Measurements from ENCODE around the gene ARID5B.

ARID5B gene

DNA sequence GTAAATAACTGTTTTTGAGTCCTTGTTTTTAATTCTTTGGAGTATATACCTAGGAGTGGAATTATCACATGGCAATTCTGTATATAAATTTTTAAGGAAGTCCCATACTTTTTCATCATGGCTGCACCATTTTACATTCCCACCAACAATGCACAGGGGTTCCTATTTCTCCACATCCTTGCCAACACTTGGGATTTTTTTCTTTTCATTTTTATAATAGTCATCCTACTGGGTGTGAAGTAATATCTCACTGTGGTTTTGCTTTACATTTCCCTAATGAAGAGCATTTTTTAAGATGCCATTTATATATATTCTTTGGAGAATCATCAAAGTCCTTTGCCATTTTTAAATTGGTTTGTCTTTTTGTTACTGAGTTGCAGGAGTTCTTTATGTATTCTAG lies 89.7 kb downstream of the ARID5B start:
- DNase-seq (ENCODE audit: low read depth), result no peak

DNA sequence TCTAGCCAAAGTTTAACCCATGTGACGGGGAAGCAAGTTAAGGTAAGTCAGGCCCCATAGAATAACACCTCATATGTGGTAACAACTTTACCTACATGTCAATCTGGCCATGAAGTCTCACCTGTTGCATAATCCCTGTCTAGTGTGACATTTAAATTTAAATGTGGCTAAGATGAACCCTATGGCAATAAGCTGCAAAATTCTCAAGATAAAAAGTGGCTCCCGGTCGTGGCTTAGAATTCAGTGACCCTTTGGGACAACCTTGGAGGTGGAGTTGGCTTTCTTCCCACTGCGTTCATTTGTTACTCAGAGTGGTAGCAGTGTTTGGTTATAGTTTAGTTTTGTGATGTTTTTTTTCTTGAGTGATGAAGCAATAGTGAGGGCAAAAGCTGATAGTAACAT lies 90.6 kb downstream of the ARID5B start:
- no peak for DNase-seq (ENCODE audit: low read depth)

GRCh38 chr10:61992671-61993668 lies 91.5 kb downstream of the ARID5B start:
- peak; percentile 39 for DNase-seq (ENCODE audit: low read depth)

DNA sequence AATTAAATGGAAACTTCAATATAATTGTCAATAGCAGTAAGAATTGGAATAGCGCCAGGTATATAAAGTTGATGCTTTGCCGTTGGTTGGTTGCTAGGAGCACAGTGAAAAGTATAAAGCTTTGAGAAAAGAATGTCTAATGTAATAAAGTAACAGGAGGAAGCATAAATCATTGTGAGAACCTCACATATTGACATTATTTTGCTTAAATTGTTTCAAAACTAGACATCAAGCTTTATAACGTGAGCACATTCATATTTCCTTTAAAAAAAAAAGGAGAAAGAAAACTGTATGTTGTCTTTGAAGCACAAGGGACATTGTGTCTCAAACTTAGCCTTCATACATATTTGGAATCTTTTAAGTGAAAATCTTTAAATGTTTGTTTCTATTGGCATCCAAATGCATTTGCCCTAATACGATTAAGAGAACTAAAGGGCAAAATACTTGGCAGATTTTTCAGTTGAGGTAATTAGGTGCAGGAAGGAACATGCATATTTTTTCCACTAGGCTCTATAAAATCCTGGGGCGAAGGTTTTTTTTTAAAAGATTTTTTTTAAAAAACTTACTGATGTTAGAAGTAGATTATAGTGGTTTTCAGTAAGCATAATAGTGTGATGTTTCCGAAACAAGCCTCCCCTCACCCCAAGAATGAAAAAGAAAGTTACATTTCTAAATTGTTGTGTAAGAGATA lies 92.4 kb downstream of the ARID5B start:
- no peak for DNase-seq (ENCODE audit: low read depth)

DNA sequence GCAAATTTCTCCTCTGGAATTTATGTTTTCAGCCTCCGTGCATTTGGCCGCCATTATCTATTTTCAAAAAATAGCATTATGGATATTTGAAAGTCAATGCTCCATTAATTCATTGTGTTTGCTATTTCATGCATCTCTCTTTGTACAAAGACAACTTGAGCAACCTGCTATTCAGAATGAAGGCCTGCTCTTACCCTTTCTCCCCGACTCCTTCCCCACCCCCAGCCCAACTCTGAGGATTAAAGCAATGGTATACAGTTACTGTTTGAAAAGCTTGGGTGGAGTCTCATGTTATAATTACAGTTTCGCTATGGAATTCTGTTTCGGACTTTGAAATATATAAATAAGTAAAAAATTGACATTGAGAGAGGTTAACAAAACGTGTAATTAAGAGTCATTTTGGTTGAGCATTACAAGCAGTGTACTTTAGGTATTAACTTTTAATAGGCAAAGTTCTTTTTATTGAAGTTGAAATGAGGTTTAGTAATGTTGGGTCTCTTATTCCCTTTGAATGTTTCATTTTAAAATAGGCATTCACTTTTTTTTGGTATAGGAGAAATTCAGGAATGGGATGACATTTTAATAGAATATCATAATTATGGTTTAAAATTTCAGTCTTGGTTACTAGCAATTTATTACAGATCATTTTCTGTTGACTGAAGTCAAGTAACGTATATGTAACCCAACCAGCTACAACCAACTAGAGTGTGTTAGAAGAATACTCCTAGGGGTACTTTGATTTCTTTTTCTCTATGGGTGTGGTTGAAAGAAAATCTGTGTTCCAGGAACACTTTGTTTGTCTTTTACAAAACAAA lies 93.1 kb downstream of the ARID5B start:
- DNase-seq (ENCODE audit: low read depth), result no peak

DNA sequence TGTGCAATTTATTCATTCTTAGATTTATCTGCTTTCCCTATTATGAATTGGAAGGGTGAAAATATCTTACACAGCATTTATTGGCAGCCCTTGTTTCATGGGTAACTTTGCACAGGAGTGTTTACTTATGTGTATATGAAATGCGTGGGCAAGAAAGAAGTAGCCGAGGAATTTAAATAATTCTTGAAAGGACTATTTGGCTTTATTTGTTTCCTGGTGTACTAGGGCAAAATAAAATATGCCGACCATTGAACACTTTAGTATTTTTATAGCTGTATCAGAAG lies 93.7 kb downstream of the ARID5B start:
- DNase-seq (ENCODE audit: low read depth), result no peak

GRCh38 chr10:61998937-61999336 lies 97.4 kb downstream of the ARID5B start:
- DNase-seq (ENCODE audit: low read depth), result no peak

- no peak for DNase-seq (ENCODE audit: low read depth)
Observed at GRCh38 chr10:62000037-62000603, 98.6 kb downstream of the ARID5B start.

DNA sequence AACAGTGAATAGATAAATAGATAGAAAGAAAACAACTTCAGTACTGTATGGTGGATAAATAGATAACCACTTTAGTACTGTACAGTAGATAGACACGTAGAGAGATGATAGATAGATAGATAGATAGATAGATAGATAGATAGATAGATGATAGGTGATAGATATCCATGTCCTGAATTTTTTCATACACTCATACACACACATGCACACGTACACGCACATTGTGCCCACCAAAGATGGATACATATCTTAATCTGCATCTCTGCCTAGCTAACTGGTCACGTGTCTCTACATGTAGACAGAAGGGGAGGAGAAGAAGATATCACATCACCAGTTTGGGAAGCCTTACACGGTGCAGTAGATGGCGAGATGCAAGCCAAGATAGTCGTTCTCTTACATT lies 99.2 kb downstream of the ARID5B start:
- DNase-seq (ENCODE audit: low read depth), result no peak

- no peak for DNase-seq (ENCODE audit: low read depth)
Observed at GRCh38 chr10:62001898-62002297, 100.4 kb downstream of the ARID5B start.

- no peak for DNase-seq (ENCODE audit: low read depth)
Observed at GRCh38 chr10:62002753-62003152, 101.3 kb downstream of the ARID5B start.

GRCh38 chr10:62004042-62004441 lies 102.5 kb downstream of the ARID5B start:
- no peak for DNase-seq (ENCODE audit: low read depth)

GRCh38 chr10:62005281-62005680 lies 103.8 kb downstream of the ARID5B start:
- DNase-seq (ENCODE audit: low read depth), result no peak

DNA sequence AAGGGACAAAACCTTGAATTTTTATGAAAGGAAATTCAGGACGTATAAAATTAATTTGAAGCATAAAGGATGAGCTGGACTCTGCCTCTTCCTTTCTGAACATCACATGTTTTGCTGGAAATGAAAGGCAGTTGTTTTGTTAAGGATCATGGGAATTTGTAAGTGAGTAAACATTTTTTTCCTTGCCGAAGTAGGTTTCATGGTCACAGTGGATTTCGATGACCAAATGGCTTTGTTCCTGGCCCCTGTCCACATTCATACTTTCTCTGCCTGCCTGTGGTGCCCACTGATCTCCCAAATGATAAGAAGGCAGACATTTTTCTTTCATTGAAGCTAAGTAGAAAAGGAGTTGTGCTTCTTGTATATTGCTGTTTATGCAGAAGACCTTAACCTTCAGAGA lies 104.2 kb downstream of the ARID5B start:
- DNase-seq (ENCODE audit: low read depth), result no peak

- DNase-seq (ENCODE audit: low read depth), result no peak
Observed at GRCh38 chr10:62007145-62007544, 105.6 kb downstream of the ARID5B start.

- DNase-seq (ENCODE audit: low read depth), result no peak
Observed at GRCh38 chr10:62008196-62008595, 106.7 kb downstream of the ARID5B start.

GRCh38 chr10:62008946-62009345 lies 107.4 kb downstream of the ARID5B start:
- DNase-seq (ENCODE audit: low read depth), result no peak

- DNase-seq (ENCODE audit: low read depth), result no peak
Observed at GRCh38 chr10:62010366-62010765, 108.9 kb downstream of the ARID5B start.

DNA sequence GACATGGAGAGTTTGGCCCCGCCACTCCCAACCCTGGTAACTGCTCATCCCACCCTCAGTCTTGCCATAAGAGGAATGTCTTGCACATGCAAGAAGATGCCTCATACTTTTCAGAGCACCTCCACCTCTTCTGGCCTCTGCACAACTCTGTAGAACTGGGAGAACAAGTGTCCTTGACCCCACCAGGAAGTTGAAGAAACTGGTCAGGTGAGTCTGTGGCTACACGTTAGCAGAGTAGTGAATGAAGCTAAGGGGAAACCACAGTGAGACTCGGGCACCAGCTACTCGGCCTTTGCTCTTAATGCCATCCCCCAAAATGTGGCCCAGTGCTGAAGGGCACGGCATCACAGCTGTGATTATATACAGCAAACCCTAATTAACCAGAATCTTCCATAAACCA lies 110.1 kb downstream of the ARID5B start:
- no peak for DNase-seq (ENCODE audit: low read depth)

DNA sequence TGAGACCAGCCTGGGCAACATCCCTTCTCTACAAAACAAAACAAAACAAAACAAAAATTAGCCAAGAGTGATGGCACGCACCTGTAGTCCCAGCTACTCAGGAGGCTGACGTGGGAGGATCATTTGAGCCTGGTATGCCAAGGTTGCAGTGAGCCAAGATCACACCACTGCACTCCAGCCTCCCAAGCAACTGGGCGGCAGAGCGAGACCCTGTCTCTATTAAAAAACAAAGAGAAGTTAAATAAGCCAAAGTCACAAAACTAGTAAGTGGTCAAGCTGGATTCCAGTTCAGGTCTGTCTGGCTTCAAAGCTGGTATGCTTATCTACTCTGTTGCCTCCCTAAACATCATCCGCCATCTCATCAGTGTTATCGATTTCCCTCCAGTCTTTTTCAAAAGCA lies 110.8 kb downstream of the ARID5B start:
- no peak for DNase-seq (ENCODE audit: low read depth)

DNA sequence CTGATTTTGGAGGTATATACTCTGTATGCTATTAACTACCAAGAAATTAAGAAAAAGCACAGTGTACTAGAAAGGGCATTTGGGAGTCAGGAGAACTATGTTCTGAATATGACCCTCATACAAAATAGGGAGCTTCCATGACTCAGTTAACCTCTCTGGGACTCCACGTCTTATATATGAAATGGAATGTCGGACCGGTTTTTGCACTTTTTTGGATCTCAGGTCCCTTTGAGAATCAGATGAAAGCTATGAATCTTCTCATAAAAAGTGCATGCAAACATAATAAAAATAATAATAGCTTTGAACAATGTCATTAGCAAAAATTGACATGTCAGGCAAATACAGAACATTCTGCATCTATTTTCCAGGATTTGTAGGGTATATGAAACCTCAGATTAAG lies 113.0 kb downstream of the ARID5B start:
- no peak for DNase-seq (ENCODE audit: low read depth)

GRCh38 chr10:62015994-62016393 lies 114.5 kb downstream of the ARID5B start:
- DNase-seq (ENCODE audit: low read depth), result no peak
